CD14-positive monocyte (primary cell): Measurements from ENCODE around the gene PEX16. TPM values are rescaled to one million over a fixed set of nuclear protein-coding genes. Genes with fewer than 3 reads are reported as not detected.

Source experiments
- DNase-seq, 3 donors: peaks; one replicate each; pipeline ENCODE4 v3.0.0-alpha.2; 2011 to 2022
- H2AFZ ChIP-seq: 2 replicates; pipeline ENCODE4 v1.6.0; 2012; ENCODE audit warnings: mild to moderate bottlenecking, low read depth, low read length, inconsistent platforms; ENCODE audit not compliant: insufficient read depth, poor library complexity, severe bottlenecking
- H3K27ac ChIP-seq, 2 donors: 1 replicate in 1 of 2; 2 replicates in 1 of 2; pipeline ENCODE4 v1.5.1; 2012 to 2013; ENCODE audit warnings: low read length in 2 of 2, control low read depth in 1 of 2, inconsistent platforms in 1 of 2, low read depth in 1 of 2, mild to moderate bottlenecking in 1 of 2
- H3K27me3 ChIP-seq, 2 donors: one replicate each; pipeline versions ENCODE4 v1.6.0 to v1.6.1; 2011 to 2013; ENCODE audit warnings: low read length in 2 of 2; ENCODE audit not compliant: control insufficient read depth in 2 of 2, insufficient read depth in 2 of 2
- H3K36me3 ChIP-seq, 2 donors: replicated peaks in 1 of 2; 1 replicate in 1 of 2; 2 replicates in 1 of 2; pipeline versions ENCODE4 v1.5.1 to v1.6.1; 2012 to 2013; ENCODE audit warnings: low read length in 2 of 2, control low read depth in 1 of 2, inconsistent platforms in 1 of 2, mild to moderate bottlenecking in 1 of 2; ENCODE audit not compliant: insufficient read depth in 2 of 2, control insufficient read depth in 1 of 2
- H3K4me1 ChIP-seq, 2 donors: 1 replicate in 1 of 2; 2 replicates in 1 of 2; pipeline versions ENCODE4 v1.5.1 to v1.6.1; 2012 to 2013; ENCODE audit warnings: low read length in 2 of 2, control low read depth in 1 of 2, inconsistent platforms in 1 of 2, mild to moderate bottlenecking in 1 of 2, moderate library complexity in 1 of 2; ENCODE audit not compliant: insufficient read depth in 2 of 2, control insufficient read depth in 1 of 2
- H3K4me2 ChIP-seq: replicated peaks from 2 replicates; pipeline ENCODE3; 2012; ENCODE audit warnings: low read length, moderate library complexity, mild to moderate bottlenecking; ENCODE audit not compliant: poor library complexity, severe bottlenecking; ENCODE audit errors: extremely low read depth
- H3K4me3 ChIP-seq, 3 experiments: fragments of 200-600 bp in 1 of 3; sonication (generic) in 1 of 3; replicated peaks in 1 of 3; 1 replicate in 2 of 3; 2 replicates in 1 of 3; pipeline ENCODE4 v1.5.1; 2011 to 2013; ENCODE audit warnings: low read length in 3 of 3, mild to moderate bottlenecking in 3 of 3, control low read depth in 2 of 3, low read depth in 2 of 3, inconsistent platforms in 1 of 3, moderate library complexity in 1 of 3
- H3K79me2 ChIP-seq: 2 replicates; pipeline ENCODE4 v1.6.0; 2012; ENCODE audit warnings: mild to moderate bottlenecking, control low read depth, inconsistent platforms, low read length, moderate library complexity; ENCODE audit not compliant: insufficient read depth
- H3K9ac ChIP-seq: 2 replicates; pipeline ENCODE4 v1.6.0; 2017; ENCODE audit warnings: low read length, mild to moderate bottlenecking; ENCODE audit not compliant: insufficient read depth, poor library complexity, severe bottlenecking
- H3K9me3 ChIP-seq, 2 donors: replicated peaks in 1 of 2; 1 replicate in 1 of 2; 2 replicates in 1 of 2; pipeline versions ENCODE4 v1.5.1 to v1.6.1; 2012 to 2013; ENCODE audit warnings: low read length in 2 of 2, control low read depth in 1 of 2; ENCODE audit not compliant: control insufficient read depth in 1 of 2, insufficient read depth in 1 of 2
- H4K20me1 ChIP-seq: 2 replicates; pipeline ENCODE4 v1.6.0; 2012; ENCODE audit warnings: mild to moderate bottlenecking, low read length, control low read depth, moderate library complexity; ENCODE audit not compliant: insufficient read depth
- H3K27ac Mint-ChIP-seq, 7 donors: one replicate each; pipeline ENCODE4 v1.8.0; 2020; ENCODE audit warnings: mild to moderate bottlenecking in 7 of 7, mixed read lengths in 7 of 7, moderate library complexity in 6 of 7, inconsistent platforms in 2 of 7
- H3K27me3 Mint-ChIP-seq, 3 donors: one replicate each; pipeline ENCODE4 v1.8.0; 2021 to 2022; ENCODE audit warnings: low read depth in 3 of 3, mild to moderate bottlenecking in 3 of 3, mixed read lengths in 3 of 3, moderate library complexity in 3 of 3, inconsistent platforms in 1 of 3
- H3K36me3 Mint-ChIP-seq, 2 donors: one replicate each; pipeline ENCODE4 v1.8.0; 2020; ENCODE audit warnings: mixed read lengths in 2 of 2, inconsistent platforms in 1 of 2, mild to moderate bottlenecking in 1 of 2
- H3K4me1 Mint-ChIP-seq: one replicate; pipeline ENCODE4 v1.8.0; 2020; ENCODE audit warnings: mild to moderate bottlenecking, mixed read lengths
- H3K4me3 Mint-ChIP-seq, 2 donors: one replicate each; pipeline ENCODE4 v1.8.0; 2020; ENCODE audit warnings: mild to moderate bottlenecking in 2 of 2, mixed read lengths in 2 of 2, moderate library complexity in 1 of 2
- H3K9me3 Mint-ChIP-seq, 7 donors: one replicate each; pipeline ENCODE4 v1.8.0; 2020 to 2022; ENCODE audit warnings: mixed read lengths in 7 of 7, mild to moderate bottlenecking in 6 of 7, moderate library complexity in 6 of 7, inconsistent platforms in 2 of 7
- whole genome bisulfite sequencing: methylation state at CpG from one replicate; pipeline ENCODE4 v1.1.5; 2013; ENCODE audit warnings: missing lambda C conversion rate; ENCODE audit not compliant: insufficient coverage; 5-methylcytosine and 5-hydroxymethylcytosine counted together
- intact Hi-C, 2 donors: fragments of 100-400 bp; cut with micrococcal nuclease; formaldehyde crosslinking; loops; one replicate each; pipeline versions ENCODE4 v1.15.0 to v1.15.1; 2023
- polyA plus RNA-seq, 3 donors: library from polyadenylated mRNA; depleted of rRNA in 1 of 3; unstranded in 2 of 3; stranded (reverse) in 1 of 3; fragments of 300-500 nt in 2 of 3; fragments of >200 nt in 1 of 3; fragmentation: Illumina TruSeq in 2 of 3; gene quantifications; 1 replicate in 2 of 3; 2 replicates in 1 of 3; pipeline ENCODE4 v1.2.3, GENCODE V29; 2012 to 2021
- TF ChIP-seq, protein P1 (sequence below): fragments of 200-600 bp; IDR thresholded peaks from one replicate; pipeline ENCODE4 v1.8.0; 2022; ENCODE audit warnings: antibody characterized with exemption, mild to moderate bottlenecking

Gene PEX16
- polyA plus RNA-seq, 3 donors, result 33.8 to 46.1 (median 35.1) TPM

DNA sequence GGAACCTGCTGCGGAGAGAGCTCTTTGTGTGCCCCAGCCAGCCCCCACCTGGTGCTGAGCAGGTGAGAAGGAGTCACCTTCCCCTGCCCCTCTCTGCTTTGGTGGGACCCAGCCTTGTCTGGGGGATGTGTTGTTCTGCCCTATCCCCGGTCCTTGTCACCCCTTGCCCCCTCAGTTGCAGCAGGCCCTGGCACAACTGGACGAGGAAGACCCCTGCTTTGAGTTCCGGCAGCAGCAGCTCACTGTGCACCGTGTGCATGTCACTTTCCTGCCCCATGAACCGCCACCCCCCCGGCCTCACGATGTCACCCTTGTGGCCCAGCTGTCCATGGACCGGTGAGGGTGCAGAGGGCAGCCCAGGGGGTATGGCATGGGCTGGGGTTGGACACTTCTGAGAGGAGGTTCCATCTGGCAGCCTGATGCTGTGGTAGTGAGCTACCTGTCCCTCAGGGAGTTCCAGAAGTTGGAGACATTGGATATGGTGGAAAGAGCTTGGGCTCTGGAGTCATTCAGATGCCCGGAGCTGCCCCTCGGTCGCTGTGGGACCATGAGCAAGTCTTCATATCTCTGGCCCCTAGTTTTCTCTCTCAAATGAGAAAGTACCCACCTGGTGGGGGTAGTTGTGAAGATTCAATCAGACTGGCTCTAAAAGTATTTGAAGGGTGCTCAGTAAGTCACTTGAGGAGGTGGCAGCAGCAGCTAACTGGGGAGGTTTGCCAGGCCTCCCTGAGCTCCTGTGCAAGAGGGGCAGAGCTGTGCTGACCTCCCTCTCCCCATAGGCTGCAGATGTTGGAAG, 9.1 kb upstream of the PEX16 start:
- Histone ChIP-seq H3K36me3 (peaks cover 6 to 7% of the 10 kb centered on the region in 2 donors), H3K4me3 (no peak overlapping the region), H3K4me1 (peaks cover 33 to 43% of the 10 kb centered on the region in 2 donors), H3K27me3 (peaks cover 6 to 15% of the 10 kb centered on the region in 2 donors), H3K27ac (no peak overlapping the region), H4K20me1 (peaks cover 32% of the 10 kb centered on the region), H3K79me2 (peaks cover 13% of the 10 kb centered on the region), H2AFZ (no peak overlapping the region), H3K4me2 (no peak overlapping the region), H3K9me3 (no peaks in the 10 kb centered on the region), H3K9ac (no peak overlapping the region)
- TF ChIP-seq, protein P1, sequence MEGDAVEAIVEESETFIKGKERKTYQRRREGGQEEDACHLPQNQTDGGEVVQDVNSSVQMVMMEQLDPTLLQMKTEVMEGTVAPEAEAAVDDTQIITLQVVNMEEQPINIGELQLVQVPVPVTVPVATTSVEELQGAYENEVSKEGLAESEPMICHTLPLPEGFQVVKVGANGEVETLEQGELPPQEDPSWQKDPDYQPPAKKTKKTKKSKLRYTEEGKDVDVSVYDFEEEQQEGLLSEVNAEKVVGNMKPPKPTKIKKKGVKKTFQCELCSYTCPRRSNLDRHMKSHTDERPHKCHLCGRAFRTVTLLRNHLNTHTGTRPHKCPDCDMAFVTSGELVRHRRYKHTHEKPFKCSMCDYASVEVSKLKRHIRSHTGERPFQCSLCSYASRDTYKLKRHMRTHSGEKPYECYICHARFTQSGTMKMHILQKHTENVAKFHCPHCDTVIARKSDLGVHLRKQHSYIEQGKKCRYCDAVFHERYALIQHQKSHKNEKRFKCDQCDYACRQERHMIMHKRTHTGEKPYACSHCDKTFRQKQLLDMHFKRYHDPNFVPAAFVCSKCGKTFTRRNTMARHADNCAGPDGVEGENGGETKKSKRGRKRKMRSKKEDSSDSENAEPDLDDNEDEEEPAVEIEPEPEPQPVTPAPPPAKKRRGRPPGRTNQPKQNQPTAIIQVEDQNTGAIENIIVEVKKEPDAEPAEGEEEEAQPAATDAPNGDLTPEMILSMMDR, result no peak
- Mint-ChIP-seq H3K36me3 (peaks cover 9 to 23% of the 10 kb centered on the region in 2 donors), H3K4me3 (no peak overlapping the region), H3K27me3 (peaks cover 13 to 23% (median 22%) of the 10 kb centered on the region in 3 donors), H3K4me1 (peaks cover 44% of the 10 kb centered on the region), H3K9me3 (peaks cover 0 to 6% (median 4%) of the 10 kb centered on the region in 7 donors), H3K27ac (no peak overlapping the region)
- 90% methylated on average over 7 of the region's 12 CpGs for WGBS
- peak in 1 of 3 donors; percentile 4 for DNase-seq
- intact Hi-C loops, result no loop called here

DNA sequence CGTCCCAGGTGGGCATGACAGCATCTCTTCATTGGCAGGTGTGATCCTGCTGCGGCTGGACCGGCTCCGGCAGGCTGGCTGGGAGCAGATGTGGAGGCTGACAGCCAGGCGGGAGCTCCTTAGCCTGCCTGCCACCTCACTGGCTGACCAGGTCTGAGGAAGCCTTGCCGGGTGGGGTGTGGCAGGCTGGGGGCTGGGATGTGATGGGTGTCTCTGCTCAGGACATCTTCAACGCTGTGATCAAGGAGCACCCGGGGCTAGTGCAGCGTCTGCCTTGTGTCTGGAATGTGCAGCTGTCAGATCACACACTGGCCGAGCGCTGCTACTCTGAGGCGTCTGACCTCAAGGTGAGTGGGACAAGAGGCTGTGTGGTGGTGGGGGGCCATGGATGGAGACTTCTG, 8.3 kb upstream of the PEX16 start:
- Histone ChIP-seq H3K36me3 (no peaks in the 10 kb centered on the region), H4K20me1 (peaks cover 25% of the 10 kb centered on the region), H3K79me2 (peaks cover 7% of the 10 kb centered on the region), H3K4me2 (no peak overlapping the region), H2AFZ (no peak overlapping the region), H3K9me3 (no peaks in the 10 kb centered on the region), H3K9ac (no peak overlapping the region), H3K27me3 (peaks cover 6 to 22% of the 10 kb centered on the region in 2 donors), H3K27ac (no peak overlapping the region), H3K4me1 (peaks cover 26 to 38% of the 10 kb centered on the region in 2 donors), H3K4me3 (no peak overlapping the region)
- Mint-ChIP-seq H3K4me3 (no peak overlapping the region), H3K9me3 (peaks cover 0 to 10% (median 6%) of the 10 kb centered on the region in 7 donors), H3K36me3 (peaks cover 9 to 16% of the 10 kb centered on the region in 2 donors), H3K27ac (no peak overlapping the region), H3K27me3 (peaks cover 19 to 31% (median 27%) of the 10 kb centered on the region in 3 donors), H3K4me1 (peaks cover 42% of the 10 kb centered on the region)
- 100% methylated on average over 8 of the region's 12 CpGs for WGBS
- intact Hi-C loops, result no loop called here
- no peak for DNase-seq
- TF ChIP-seq, protein P1, result no peak
